CD4-positive, alpha-beta T cell treated with Interleukin-4 for 1 hour (primary cell): ENCODE data around the gene MYH7.

Source experiments
- DNase-seq, 2 donors: peaks; one replicate each; pipeline ENCODE4 v3.0.0-alpha.2; 2020 to 2022

MYH7 gene

GRCh38 chr14:23365732-23366425 is 69.6 kb downstream of the MYH7 start:
- no peak for DNase-seq

- no peak for DNase-seq
Observed at GRCh38 chr14:23365036-23365731, 70.3 kb downstream of the MYH7 start, which contains the start of gene EFS. Gene EFS (minus strand): TSS chr14:23365172. CDS start chr14:23365025, 147 bp downstream.

GRCh38 chr14:23364164-23365035 is 71.1 kb downstream of the MYH7 start:
- DNase-seq = no peak
